ENCODE data around the gene MYO3B.

- no peak for TF ChIP-seq RAD21 (IDR thresholded peaks at IDR 0.05; ENCODE audit: low read depth)
- no peak for TF ChIP-seq REST (IDR thresholded peaks at IDR 0.05; ENCODE audit: low read depth)
- TF ChIP-seq EGR1 (IDR thresholded peaks at IDR 0.05), result no peak
- no peak for TF ChIP-seq EP300 (IDR thresholded peaks at IDR 0.05; ENCODE audit: borderline replicate concordance)
- TF ChIP-seq USF1 (IDR thresholded peaks at IDR 0.05), result no peak
- no peak for TF ChIP-seq CREB1 (IDR thresholded peaks at IDR 0.05; ENCODE audit: low read depth)
- no peak for TF ChIP-seq FOXM1 (IDR thresholded peaks at IDR 0.05; ENCODE audit: borderline replicate concordance, low read depth)
- TF ChIP-seq CEBPB (IDR thresholded peaks at IDR 0.05), result no peak
These were observed 323.6 kb downstream of the MYO3B start for GRCh38 chr2:170501421-170502043.
